Activated CD4-positive, alpha-beta T cell treated with anti-CD3 and anti-CD28 coated beads, Interleukin-2, amount 10 ng/mL, durations not matched to agents 7 days and 5 days (primary cell): ENCODE measurements around the gene OBSCN. TPM values are rescaled to one million over a fixed set of nuclear protein-coding genes. Genes with fewer than 3 reads are reported as not detected.
A peak's percentile ranks its signal among the peaks of the same experiment; 100 is the strongest.

Experiments used
- CTCF ChIA-PET: fragments of 350-600 bp; sonication (Branson Sonifier 250); formaldehyde crosslinking; loops from one replicate; lab custom pipeline; 2021; ENCODE audit warnings: antibody characterized with exemption; lab: Charles Lee
- POLR2A ChIA-PET: fragments of 350-600 bp; sonication (Branson Sonifier 250); formaldehyde crosslinking; loops from one replicate; lab custom pipeline; 2021; ENCODE audit warnings: antibody characterized with exemption; lab: Charles Lee
- DNase-seq: peaks from one replicate; pipeline ENCODE4 v3.0.0-alpha.2; 2020
- H3K27ac Mint-ChIP-seq: one replicate; pipeline ENCODE4 v1.8.0; 2021; ENCODE audit warnings: mild to moderate bottlenecking, moderate library complexity, mixed read lengths
- H3K27me3 Mint-ChIP-seq: one replicate; pipeline ENCODE4 v1.8.0; 2021; ENCODE audit warnings: mixed read lengths
- H3K36me3 Mint-ChIP-seq: one replicate; pipeline ENCODE4 v1.8.0; 2021; ENCODE audit warnings: low read depth, mixed read lengths
- H3K4me1 Mint-ChIP-seq: one replicate; pipeline ENCODE4 v1.8.0; 2021; ENCODE audit warnings: mixed read lengths
- H3K4me3 Mint-ChIP-seq: one replicate; pipeline ENCODE4 v1.8.0; 2021; ENCODE audit warnings: mild to moderate bottlenecking, moderate library complexity, mixed read lengths
- H3K9me3 Mint-ChIP-seq: one replicate; pipeline ENCODE4 v1.8.0; 2021; ENCODE audit warnings: mixed read lengths
- total RNA-seq, 2 experiments: library from RNA; stranded (reverse); gene quantifications; one replicate each; pipeline ENCODE4 v1.2.3, GENCODE V29; 2021

The OBSCN gene
- total RNA-seq, 2 experiments from 2014 or later, result 13.8 to 21.8 TPM

DNA sequence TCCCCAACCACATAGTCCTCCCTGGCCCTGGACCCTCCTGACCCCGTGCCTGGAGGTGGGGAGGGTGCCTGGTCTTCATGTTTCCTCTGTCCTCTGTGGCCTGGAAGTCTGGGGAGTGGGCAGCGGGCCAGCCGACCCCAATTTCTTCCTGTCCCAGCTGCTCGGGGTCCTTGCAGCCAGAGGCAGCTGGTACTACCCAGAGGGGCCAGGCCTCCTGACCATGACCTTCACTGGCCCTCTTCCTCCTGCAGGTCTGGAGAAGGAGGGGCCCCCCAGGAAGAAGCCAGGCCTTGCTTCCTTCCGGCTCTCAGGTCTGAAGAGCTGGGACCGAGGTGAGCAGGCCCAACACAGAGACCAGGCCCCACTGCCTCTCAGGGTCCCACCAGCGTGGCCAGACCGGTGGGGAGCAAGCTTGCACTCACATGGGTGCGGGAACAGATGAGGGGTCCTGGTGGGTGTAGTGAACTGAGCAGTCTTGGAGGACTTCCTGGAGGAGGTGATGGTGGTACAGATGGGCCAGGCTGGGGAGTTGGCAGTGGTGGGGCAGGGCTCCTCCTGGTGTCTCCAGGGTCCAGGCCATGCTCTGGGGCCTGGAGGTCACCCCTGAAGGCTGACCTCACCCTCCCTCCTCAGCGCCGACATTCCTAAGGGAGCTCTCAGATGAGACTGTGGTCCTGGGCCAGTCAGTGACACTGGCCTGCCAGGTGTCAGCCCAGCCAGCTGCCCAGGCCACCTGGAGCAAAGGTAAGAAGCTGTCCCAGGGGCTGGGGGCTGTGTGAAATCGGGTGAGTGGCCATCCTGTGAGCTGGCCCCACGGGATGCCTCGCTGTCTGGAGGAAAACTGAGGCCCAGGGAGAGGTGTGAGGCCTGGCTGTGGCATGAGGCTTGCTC lies 166.1 kb downstream of the OBSCN start:
- H3K4me3 Mint-ChIP-seq, result no peak overlapping the region
- DNase-seq, result no peak
- no peak overlapping the region for H3K27ac Mint-ChIP-seq
- H3K9me3 Mint-ChIP-seq, result no peaks in the 10 kb centered on the region
- ChIA-PET CTCF (interaction anchor here (0.9 to 1.2 kb wide), 2 partner anchors 17 to 53 kb away, joined by 3 read pairs; no protein-coding TSS in a partner anchor), POLR2A (no interaction called here)
- no peaks in the 10 kb centered on the region for H3K36me3 Mint-ChIP-seq
- H3K27me3 Mint-ChIP-seq, result peaks cover 5% of the 10 kb centered on the region
- H3K4me1 Mint-ChIP-seq, result peaks cover 5% of the 10 kb centered on the region

DNA sequence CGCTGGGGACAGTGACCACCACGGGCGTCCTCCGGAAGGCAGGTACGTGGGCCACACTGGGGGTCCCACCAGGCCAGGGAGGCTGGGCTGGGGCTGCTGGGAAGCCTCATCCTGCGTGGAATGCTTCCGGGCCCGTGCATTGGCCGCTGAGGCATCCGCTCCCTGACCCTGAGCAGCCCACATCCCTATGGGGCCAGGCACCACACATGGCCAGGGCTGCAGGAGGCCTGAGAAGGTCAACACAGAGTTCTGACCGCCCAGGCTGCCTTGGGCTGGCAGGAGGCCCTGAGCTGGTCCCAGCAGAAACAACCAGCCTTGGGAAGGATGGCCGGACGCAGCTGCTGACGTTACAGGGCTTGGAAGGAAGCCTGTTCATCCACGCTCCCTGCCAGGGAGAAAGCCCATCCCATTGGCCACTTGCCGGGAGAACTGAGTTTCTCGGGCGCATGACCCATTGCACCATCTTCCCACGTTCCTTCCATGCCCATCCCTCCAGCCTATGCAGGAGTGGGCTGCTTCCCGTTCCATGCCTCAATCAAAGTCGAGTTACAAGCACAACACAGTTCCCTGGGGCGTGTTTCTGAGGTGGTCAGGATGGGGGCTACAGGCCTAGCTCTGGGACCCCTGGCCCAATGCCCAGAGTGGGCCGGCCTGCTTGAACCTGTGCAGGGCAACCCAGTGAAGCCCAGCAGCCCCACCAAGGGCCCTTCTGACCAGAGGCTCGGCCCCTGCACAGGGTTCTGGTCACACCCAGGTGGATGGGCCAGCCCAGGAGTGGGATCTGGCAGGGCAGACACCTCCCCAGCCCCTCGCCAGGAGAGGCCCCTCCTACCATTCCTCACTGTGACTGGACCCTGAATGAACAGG lies 167.1 kb downstream of the OBSCN start:
- no peak for DNase-seq
- ChIA-PET CTCF (interaction anchor here (0.9 kb wide), 1 partner anchor 54 kb away, joined by 3 read pairs; no protein-coding TSS in a partner anchor), POLR2A (no interaction called here)
- Mint-ChIP-seq H3K27me3 (peaks cover 13% of the 10 kb centered on the region), H3K4me1 (peaks cover 9% of the 10 kb centered on the region), H3K4me3 (no peak overlapping the region), H3K27ac (no peak overlapping the region), H3K36me3 (no peaks in the 10 kb centered on the region), H3K9me3 (no peaks in the 10 kb centered on the region)

DNA sequence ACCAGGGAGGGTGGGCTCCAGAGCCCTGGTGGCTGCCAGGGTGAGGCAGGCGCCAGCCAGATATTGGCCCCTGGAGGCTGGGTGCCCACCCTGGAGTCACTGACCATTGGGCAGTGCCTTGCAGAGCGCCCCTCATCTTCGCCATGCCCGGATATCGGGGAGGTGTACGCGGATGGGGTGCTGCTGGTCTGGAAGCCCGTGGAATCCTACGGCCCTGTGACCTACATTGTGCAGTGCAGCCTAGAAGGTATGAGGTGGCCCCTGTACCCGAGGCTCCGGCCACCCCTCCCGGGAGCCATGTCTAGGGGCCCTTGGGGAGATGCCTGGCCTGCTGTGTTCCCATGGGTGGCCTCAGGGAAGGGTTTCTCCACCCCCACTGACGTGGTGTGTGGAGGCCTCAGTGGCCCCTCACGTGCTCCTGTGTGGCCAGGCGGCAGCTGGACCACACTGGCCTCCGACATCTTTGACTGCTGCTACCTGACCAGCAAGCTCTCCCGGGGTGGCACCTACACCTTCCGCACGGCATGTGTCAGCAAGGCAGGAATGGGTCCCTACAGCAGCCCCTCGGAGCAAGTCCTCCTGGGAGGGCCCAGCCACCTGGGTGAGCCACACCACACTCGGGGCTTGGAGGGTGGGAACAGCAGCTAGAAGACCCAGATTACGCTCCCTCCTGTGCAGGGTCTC lies 167.9 kb downstream of the OBSCN start:
- ChIA-PET POLR2A (no interaction called here), CTCF (no interaction called here)
- no peak overlapping the region for H3K4me3 Mint-ChIP-seq
- H3K9me3 Mint-ChIP-seq, result no peaks in the 10 kb centered on the region
- H3K36me3 Mint-ChIP-seq, result no peaks in the 10 kb centered on the region
- peaks cover 21% of the 10 kb centered on the region for H3K27me3 Mint-ChIP-seq
- peaks cover 9% of the 10 kb centered on the region for H3K4me1 Mint-ChIP-seq
- no peak overlapping the region for H3K27ac Mint-ChIP-seq
- DNase-seq, result no peak

DNA sequence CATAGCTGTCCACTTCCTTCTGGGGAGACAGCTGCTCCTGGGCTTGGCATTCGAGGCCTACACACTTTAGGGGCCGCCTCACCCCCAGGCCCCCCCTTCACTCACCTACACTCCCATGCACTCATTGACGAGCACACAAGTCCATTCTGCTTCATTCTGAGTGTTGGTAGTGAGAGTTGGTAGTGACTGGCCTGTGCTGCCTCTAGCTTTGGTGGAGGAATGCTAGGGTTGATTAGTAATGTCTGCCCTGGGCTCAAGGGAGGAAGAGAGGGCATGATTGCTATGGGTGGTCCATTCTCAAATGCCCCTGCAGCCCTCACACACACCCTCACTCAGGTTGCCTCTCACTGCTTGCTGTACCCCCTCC lies 168.4 kb downstream of the OBSCN start:
- Mint-ChIP-seq H3K27ac (no peak overlapping the region), H3K9me3 (no peaks in the 10 kb centered on the region), H3K27me3 (peaks cover 25% of the 10 kb centered on the region), H3K36me3 (no peaks in the 10 kb centered on the region), H3K4me3 (no peak overlapping the region), H3K4me1 (peaks cover 9% of the 10 kb centered on the region)
- POLR2A ChIA-PET, result no interaction called here
- DNase-seq, result no peak
- CTCF ChIA-PET, result no interaction called here

DNA sequence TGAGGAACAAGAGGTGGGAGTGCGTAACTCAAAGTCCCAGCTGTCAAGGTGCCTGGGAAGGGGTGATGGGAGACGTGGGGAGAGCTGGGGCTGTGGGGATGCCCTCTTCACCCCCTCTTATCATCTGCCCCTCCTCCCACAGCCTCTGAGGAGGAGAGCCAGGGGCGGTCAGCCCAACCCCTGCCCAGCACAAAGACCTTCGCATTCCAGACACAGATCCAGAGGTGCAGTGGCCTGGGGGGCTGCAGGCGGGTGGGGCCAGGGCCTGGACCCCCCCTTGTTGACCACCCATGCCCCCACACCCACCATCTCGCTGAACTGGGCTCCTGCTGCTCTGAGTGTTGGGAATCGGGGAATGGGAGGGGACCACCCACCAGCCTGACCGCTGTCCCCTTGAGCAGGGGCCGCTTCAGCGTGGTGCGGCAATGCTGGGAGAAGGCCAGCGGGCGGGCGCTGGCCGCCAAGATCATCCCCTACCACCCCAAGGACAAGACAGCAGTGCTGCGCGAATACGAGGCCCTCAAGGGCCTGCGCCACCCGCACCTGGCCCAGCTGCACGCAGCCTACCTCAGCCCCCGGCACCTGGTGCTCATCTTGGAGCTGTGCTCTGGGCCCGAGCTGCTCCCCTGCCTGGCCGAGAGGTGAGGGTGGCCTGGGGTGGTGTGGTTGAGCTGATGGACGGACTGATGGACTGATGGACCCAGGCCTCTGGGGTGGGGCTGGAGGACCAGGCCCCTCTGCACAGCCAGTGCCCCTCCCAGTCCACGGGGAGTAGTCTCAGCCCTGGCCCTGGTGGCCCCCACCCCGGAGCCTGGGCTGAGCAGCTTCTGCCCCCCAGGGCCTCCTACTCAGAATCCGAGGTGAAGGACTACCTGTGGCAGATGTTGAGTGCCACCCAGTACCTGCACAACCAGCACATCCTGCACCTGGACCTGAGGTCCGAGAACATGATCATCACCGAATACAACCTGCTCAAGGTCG lies 169.1 kb downstream of the OBSCN start:
- Mint-ChIP-seq H3K27me3 (peaks cover 29% of the 10 kb centered on the region), H3K4me3 (peak overlapping the region; percentile 16), H3K4me1 (peaks cover 9% of the 10 kb centered on the region), H3K27ac (no peak overlapping the region), H3K36me3 (no peaks in the 10 kb centered on the region), H3K9me3 (no peaks in the 10 kb centered on the region)
- ChIA-PET POLR2A (no interaction called here), CTCF (no interaction called here)
- DNase-seq, result no peak

DNA sequence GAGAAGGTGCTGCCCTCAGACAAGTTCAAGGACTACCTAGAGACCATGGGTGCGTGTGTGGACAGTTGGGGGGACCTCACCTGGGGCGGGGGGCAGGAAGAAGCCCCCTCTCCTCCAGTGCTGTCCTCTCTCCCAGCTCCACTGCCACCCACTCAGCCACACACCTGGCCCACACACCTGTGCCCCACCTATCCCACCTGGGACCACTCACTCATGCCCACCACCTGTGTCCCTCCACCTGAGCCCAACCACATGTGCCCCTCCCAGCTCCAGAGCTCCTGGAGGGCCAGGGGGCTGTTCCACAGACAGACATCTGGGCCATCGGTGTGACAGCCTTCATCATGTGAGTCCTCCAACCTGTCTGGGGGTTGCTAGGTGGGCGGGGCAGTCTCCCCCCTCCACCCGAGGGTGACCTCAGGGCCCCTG lies 169.8 kb downstream of the OBSCN start:
- H3K4me1 Mint-ChIP-seq, result peaks cover 9% of the 10 kb centered on the region
- no peaks in the 10 kb centered on the region for H3K9me3 Mint-ChIP-seq
- ChIA-PET POLR2A (no interaction called here), CTCF (no interaction called here)
- H3K36me3 Mint-ChIP-seq, result no peaks in the 10 kb centered on the region
- no peak for DNase-seq
- peak overlapping the region; percentile 16 for H3K4me3 Mint-ChIP-seq
- peaks cover 33% of the 10 kb centered on the region for H3K27me3 Mint-ChIP-seq
- no peak overlapping the region for H3K27ac Mint-ChIP-seq

DNA sequence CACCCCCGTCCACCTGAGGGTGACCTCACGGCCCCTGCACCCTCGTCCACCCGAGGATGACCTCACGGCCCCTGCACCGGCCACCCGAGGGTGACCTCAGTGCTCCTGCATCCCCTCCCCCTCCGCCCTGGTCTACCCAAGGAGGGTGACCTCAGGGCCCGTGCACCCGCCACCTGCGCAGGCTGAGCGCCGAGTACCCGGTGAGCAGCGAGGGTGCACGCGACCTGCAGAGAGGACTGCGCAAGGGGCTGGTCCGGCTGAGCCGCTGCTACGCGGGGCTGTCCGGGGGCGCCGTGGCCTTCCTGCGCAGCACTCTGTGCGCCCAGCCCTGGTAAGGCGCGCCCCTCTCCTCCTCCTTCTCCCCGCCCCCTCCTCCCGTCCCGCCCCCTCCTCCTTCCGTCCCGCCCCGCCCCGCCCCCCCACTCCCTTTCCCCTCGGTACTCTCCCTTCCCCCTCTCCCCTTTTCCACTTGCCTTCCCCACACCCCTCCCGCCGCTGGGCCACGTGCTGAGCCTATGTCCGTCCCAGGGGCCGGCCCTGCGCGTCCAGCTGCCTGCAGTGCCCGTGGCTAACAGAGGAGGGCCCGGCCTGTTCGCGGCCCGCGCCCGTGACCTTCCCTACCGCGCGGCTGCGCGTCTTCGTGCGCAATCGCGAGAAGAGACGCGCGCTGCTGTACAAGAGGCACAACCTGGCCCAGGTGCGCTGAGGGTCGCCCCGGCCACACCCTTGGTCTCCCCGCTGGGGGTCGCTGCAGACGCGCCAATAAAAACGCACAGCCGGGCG lies 170.4 kb downstream of the OBSCN start:
- H3K27me3 Mint-ChIP-seq, result peaks cover 35% of the 10 kb centered on the region
- peaks cover 9% of the 10 kb centered on the region for H3K4me1 Mint-ChIP-seq
- H3K9me3 Mint-ChIP-seq, result no peaks in the 10 kb centered on the region
- H3K27ac Mint-ChIP-seq, result no peak overlapping the region
- ChIA-PET CTCF (no interaction called here), POLR2A (no interaction called here)
- H3K4me3 Mint-ChIP-seq, result peak overlapping the region; percentile 69
- DNase-seq, result peak; percentile 70
- no peaks in the 10 kb centered on the region for H3K36me3 Mint-ChIP-seq

DNA sequence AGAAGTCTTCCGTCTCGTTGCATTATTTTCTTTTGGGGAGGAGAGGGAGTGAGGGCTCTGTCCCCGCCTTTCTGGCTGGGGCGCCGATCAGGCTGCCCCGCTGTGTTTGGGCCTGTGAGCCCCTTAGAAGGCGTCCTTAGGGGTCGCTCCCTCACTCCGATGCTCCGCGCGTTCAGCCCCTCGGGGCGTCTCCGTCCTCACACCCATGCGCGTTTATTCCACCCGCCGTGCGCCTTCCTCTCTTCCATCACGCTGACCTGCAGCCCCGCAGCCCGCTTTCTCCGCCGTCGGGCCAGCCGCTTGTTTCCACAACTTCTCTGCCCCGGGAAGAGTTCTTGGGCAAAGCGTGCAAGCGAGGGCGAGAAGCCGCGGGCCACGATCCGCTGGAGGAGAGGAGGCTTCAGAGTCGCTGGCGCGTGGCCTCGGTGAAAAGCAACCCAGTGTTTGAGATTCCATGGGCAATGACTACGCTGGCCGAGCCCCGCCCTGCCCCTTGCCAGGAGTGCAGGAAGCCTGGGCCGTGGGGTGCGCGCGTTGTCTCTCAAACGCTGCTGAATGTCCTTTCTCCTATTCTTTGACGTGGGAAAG lies 171.1 kb downstream of the OBSCN start:
- POLR2A ChIA-PET, result no interaction called here
- peaks cover 37% of the 10 kb centered on the region for H3K27me3 Mint-ChIP-seq
- CTCF ChIA-PET, result interaction anchor here (1.2 kb wide), 1 partner anchor 85 kb away, joined by 3 read pairs; no protein-coding TSS in a partner anchor
- DNase-seq, result no peak
- H3K9me3 Mint-ChIP-seq, result no peaks in the 10 kb centered on the region
- H3K4me1 Mint-ChIP-seq, result peaks cover 9% of the 10 kb centered on the region
- no peaks in the 10 kb centered on the region for H3K36me3 Mint-ChIP-seq
- peak overlapping the region; percentile 69 for H3K4me3 Mint-ChIP-seq
- H3K27ac Mint-ChIP-seq, result no peak overlapping the region

DNA sequence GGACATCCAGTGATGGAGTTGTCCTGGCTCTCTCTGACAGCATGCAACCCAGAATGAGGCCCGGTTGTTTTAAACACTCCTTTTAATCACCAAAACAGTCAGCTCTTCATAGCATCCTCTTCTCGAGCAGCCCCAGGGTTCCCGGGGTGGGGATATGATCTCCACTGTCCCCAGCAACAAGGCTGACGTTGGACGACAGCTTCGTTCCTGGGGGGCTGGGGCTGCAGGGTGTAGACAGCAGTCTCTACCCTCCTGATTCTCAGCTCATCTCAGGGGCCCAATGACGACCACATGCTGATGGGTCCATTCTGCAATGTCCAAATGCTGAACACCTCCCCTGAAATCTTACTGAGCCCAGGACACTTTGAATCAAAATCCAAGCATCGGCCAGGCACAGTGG lies 171.8 kb downstream of the OBSCN start:
- Mint-ChIP-seq H3K27ac (no peak overlapping the region), H3K27me3 (peaks cover 37% of the 10 kb centered on the region), H3K36me3 (no peaks in the 10 kb centered on the region), H3K9me3 (no peaks in the 10 kb centered on the region), H3K4me3 (no peak overlapping the region), H3K4me1 (peaks cover 9% of the 10 kb centered on the region)
- ChIA-PET CTCF (interaction anchor here (1.2 kb wide), 1 partner anchor 84 kb away, joined by 3 read pairs; no protein-coding TSS in a partner anchor), POLR2A (no interaction called here)
- DNase-seq, result no peak

DNA sequence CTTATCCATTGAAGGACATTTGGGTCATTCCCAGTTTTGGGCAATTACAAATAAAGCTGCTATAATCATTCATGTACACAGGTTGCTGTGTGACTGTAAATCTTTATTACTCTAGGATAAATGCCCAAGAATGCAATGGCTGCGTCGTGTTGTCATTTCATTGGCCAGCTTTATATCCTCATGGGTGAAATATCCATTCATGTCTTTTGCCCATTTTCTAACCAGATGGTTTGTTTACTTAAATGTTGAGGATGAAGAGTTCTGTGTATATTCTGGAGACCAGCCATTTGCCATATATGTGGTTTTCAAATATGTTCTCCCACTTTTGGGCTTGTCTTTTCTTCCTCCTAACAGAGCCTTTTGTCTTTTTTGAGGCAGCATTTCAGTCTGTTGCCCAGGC lies 173.5 kb downstream of the OBSCN start:
- Mint-ChIP-seq H3K36me3 (no peaks in the 10 kb centered on the region), H3K9me3 (no peaks in the 10 kb centered on the region), H3K4me3 (no peak overlapping the region), H3K4me1 (peaks cover 9% of the 10 kb centered on the region), H3K27me3 (peaks cover 50% of the 10 kb centered on the region), H3K27ac (no peak overlapping the region)
- CTCF ChIA-PET, result interaction anchor here (0.8 to 0.9 kb wide), 2 partner anchors 12 to 15 kb away, joined by 3 read pairs; no protein-coding TSS in a partner anchor
- no peak for DNase-seq
- POLR2A ChIA-PET, result no interaction called here

DNA sequence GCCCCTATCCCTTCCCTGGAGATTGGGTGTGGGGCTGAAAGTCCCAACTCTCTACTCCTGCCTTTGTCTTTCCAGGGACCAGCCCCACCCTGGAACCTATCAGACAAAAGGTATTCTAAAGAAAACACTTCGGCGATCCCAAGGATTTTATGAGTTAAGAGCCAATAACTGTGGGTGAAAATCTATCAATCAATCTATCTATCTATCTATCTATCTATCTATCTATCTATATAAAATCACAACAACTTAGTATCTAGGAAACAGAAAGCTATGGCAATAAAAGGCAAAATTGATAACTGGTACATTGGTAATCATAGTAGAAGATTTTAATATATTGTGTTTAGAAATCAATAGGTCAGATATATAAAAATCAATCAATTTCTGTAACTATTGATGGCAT lies 175.9 kb downstream of the OBSCN start:
- peaks cover 5% of the 10 kb centered on the region for H3K4me1 Mint-ChIP-seq
- H3K36me3 Mint-ChIP-seq, result no peaks in the 10 kb centered on the region
- no peak for DNase-seq
- no peak overlapping the region for H3K4me3 Mint-ChIP-seq
- H3K9me3 Mint-ChIP-seq, result no peaks in the 10 kb centered on the region
- peaks cover 50% of the 10 kb centered on the region for H3K27me3 Mint-ChIP-seq
- CTCF ChIA-PET, result interaction anchor here (0.9 kb wide), 1 partner anchor 20 kb away, joined by 5 read pairs; no protein-coding TSS in a partner anchor
- no peak overlapping the region for H3K27ac Mint-ChIP-seq
- POLR2A ChIA-PET, result no interaction called here
